ENCODE measurements around the gene TMEM163. TPM values are rescaled to one million over a fixed set of nuclear protein-coding genes. Genes with fewer than 3 reads are reported as not detected.
"Not testable (repeated sequence)": the region's sequence is repeated elsewhere in the genome, so short reads cannot be mapped to it uniquely, and the experiment has no call there.

Gene TMEM163
- total and polyA plus RNA-seq, 9 donors: 0.24 to 3.6 (median 1.5) TPM

GRCh38 chr2:134660626-134661402 lies 58.0 kb downstream of the TMEM163 start:
- no peaks in the 10 kb centered on the region for H3K36me3 ChIP-seq
- H3K27ac ChIP-seq: no peak overlapping the region
- TF ChIP-seq EP300 (IDR thresholded peaks at IDR 0.05) (no peak), POLR2A (IDR thresholded peaks at IDR 0.05) (no peak), CTCF (IDR thresholded peaks at IDR 0.05) (no peak)
- 84 to 91% (median 85%) methylated on average over 7 of the region's 7 CpGs for WGBS, 3 donors
- intact Hi-C loops (cut with DNase I): no loop called here
- H3K4me1 ChIP-seq (ENCODE audit: insufficient read depth): no peaks in the 10 kb centered on the region
- DNase-seq: no peak
- H3K9me3 ChIP-seq: no peaks in the 10 kb centered on the region
- H3K27me3 ChIP-seq: no peaks in the 10 kb centered on the region
- H3K4me3 ChIP-seq: no peak overlapping the region

DNA sequence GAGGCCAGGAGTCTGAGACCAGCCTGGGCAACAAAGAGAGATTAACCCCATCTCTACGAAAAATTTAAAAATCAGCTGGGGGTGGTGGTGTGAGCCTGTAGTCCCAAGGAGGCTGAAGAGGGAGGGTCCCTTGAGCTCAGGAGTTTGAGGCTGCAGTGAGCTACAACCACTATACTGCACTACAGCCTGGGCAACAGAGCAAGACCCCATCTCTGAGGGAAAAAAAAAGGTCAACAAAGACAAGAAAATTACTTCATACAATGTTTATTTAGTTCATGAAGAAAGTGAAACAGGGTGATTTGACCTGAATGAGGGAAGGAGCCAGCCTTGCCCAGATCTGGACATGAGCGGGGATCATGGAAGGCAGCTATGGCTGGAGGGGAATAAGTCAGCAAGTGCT lies 59.1 kb downstream of the TMEM163 start:
- intact Hi-C loops (cut with DNase I): no loop called here
- H3K4me1 ChIP-seq (ENCODE audit: insufficient read depth): no peaks in the 10 kb centered on the region
- no peak for TF ChIP-seq EP300 (IDR thresholded peaks at IDR 0.05)
- TF ChIP-seq CTCF (IDR thresholded peaks at IDR 0.05): no peak
- no peak for TF ChIP-seq POLR2A (IDR thresholded peaks at IDR 0.05)
- no peaks in the 10 kb centered on the region for H3K27me3 ChIP-seq
- H3K4me3 ChIP-seq: no peak overlapping the region
- no peak overlapping the region for H3K27ac ChIP-seq
- no peaks in the 10 kb centered on the region for H3K36me3 ChIP-seq
- no peak for DNase-seq
- WGBS, 3 donors: 72 to 93% (median 76%) methylated on average over 2 of the region's 2 CpGs
- H3K9me3 ChIP-seq: no peaks in the 10 kb centered on the region

GRCh38 chr2:134657650-134658250 lies 61.0 kb downstream of the TMEM163 start:
- intact Hi-C loops (cut with DNase I): no loop called here
- WGBS, 3 donors: 78 to 81% (median 78%) methylated on average over 12 of the region's 12 CpGs
- TF ChIP-seq POLR2A (IDR thresholded peaks at IDR 0.05): no peak
- TF ChIP-seq EP300 (IDR thresholded peaks at IDR 0.05): no peak
- TF ChIP-seq CTCF (IDR thresholded peaks at IDR 0.05): no peak
- H3K4me1 ChIP-seq (ENCODE audit: insufficient read depth): no peaks in the 10 kb centered on the region
- no peak overlapping the region for H3K4me3 ChIP-seq
- no peaks in the 10 kb centered on the region for H3K9me3 ChIP-seq
- H3K27me3 ChIP-seq: no peaks in the 10 kb centered on the region
- no peaks in the 10 kb centered on the region for H3K36me3 ChIP-seq
- no peak overlapping the region for H3K27ac ChIP-seq
- DNase-seq: no peak

DNA sequence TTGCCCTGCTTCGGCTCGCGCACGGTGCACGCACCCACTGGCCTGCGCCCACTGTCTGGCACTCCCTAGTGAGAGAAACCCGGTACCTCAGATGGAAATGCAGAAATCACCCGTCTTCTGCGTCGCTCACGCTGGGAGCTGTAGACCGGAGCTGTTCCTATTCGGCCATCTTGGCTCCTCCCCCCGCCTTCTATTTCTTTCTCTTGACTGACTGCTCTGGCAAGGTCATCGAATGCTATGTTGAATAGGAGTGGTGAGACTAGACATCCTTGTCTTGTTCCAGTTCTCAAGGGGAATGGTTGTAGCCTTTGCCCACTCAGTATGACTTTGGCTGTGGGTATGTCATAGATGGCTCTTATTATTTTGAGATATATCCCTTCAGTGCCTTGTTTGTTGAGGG lies 62.4 kb downstream of the TMEM163 start:
- H3K9me3 ChIP-seq; DNase-seq; H3K27ac ChIP-seq; H3K27me3 ChIP-seq; H3K4me1 ChIP-seq (ENCODE audit: insufficient read depth); intact Hi-C loops (cut with DNase I); H3K36me3 ChIP-seq; H3K4me3 ChIP-seq: not testable (repeated sequence)
- WGBS, 3 donors: 89 to 97% (median 92%) methylated on average over 8 of the region's 15 CpGs

DNA sequence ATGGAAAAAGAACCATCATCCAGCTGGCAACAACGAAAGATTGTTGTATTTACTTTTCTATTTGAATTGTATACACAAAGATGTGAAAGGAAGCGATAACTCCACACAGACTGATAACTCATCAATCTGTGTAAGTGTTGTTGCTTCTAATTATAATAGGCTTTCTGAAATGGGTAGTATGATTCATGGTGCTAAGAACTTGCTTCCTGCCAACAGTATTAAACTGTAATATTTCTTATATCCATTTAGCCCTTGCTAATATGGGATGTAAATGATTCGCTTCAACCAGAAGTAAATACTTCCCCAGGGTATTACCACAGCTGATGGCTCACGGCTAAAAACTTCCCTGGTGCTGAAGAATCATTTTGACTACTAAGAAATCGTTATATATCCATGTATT lies 70.2 kb downstream of the TMEM163 start:
- DNase-seq: no peak
- no peaks in the 10 kb centered on the region for H3K4me1 ChIP-seq (ENCODE audit: insufficient read depth)
- TF ChIP-seq POLR2A (IDR thresholded peaks at IDR 0.05): no peak
- no peak for TF ChIP-seq CTCF (IDR thresholded peaks at IDR 0.05)
- TF ChIP-seq EP300 (IDR thresholded peaks at IDR 0.05): no peak
- H3K27me3 ChIP-seq: no peaks in the 10 kb centered on the region
- intact Hi-C loops (cut with DNase I): no loop called here
- H3K27ac ChIP-seq: no peak overlapping the region
- H3K36me3 ChIP-seq: no peaks in the 10 kb centered on the region
- H3K9me3 ChIP-seq: no peaks in the 10 kb centered on the region
- WGBS, 3 donors: 74 to 80% (median 77%) methylated on average over 5 of the region's 5 CpGs
- H3K4me3 ChIP-seq: no peak overlapping the region
